Kidney (tissue), 14 donors: ENCODE measurements around the gene ZNF205. TPM values are rescaled to one million over a fixed set of nuclear protein-coding genes. Genes with fewer than 3 reads are reported as not detected.
A peak's percentile ranks its signal among the peaks of the same experiment; 100 is the strongest.

Source experiments
- DNase-seq, 5 donors: peaks; one replicate each; pipeline ENCODE4 v3.0.0-alpha.2; 2013 to 2020
- FAIRE-seq: peaks from 2 replicates; lab custom pipeline; 2012; peaks lifted over from hg19 to GRCh38; lab: Jason Lieb, UNC
- H3K27ac ChIP-seq, 2 donors: one replicate each; pipeline ENCODE4 v1.7.0; 2013; ENCODE audit warnings: low read depth in 2 of 2, low read length in 2 of 2, inconsistent platforms in 1 of 2
- H3K27me3 ChIP-seq: one replicate; pipeline ENCODE4 v1.7.1; 2013; ENCODE audit warnings: low read length, inconsistent platforms; ENCODE audit not compliant: control insufficient read depth, insufficient read depth
- H3K36me3 ChIP-seq, 3 donors: one replicate each; pipeline versions ENCODE4 v1.7.0 to v1.7.1; 2013; ENCODE audit warnings: low read length in 3 of 3, control low read depth in 1 of 3, inconsistent platforms in 1 of 3; ENCODE audit not compliant: insufficient read depth in 3 of 3, control insufficient read depth in 2 of 3
- H3K4me1 ChIP-seq, 3 donors: one replicate each; pipeline versions ENCODE4 v1.7.0 to v1.7.1; 2013; ENCODE audit warnings: low read length in 3 of 3, inconsistent platforms in 1 of 3, low read depth in 1 of 3; ENCODE audit not compliant: control insufficient read depth in 2 of 3, insufficient read depth in 2 of 3
- H3K4me3 ChIP-seq, 3 donors: one replicate each; pipeline versions ENCODE4 v1.7.0 to v1.8.1; 2013; ENCODE audit warnings: low read length in 3 of 3, control low read depth in 1 of 3, inconsistent platforms in 1 of 3
- H3K9ac ChIP-seq, 3 donors: one replicate each; pipeline versions ENCODE4 v1.7.0 to v1.7.1; 2013; ENCODE audit warnings: low read length in 3 of 3, control low read depth in 1 of 3, inconsistent platforms in 1 of 3
- H3K9me3 ChIP-seq, 3 donors: one replicate each; pipeline versions ENCODE4 v1.7.0 to v1.7.1; 2013; ENCODE audit warnings: low read length in 3 of 3, control low read depth in 1 of 3, inconsistent platforms in 1 of 3; ENCODE audit not compliant: control insufficient read depth in 2 of 3, insufficient read depth in 1 of 3
- CTCF ChIP-seq: IDR thresholded peaks from 3 replicates; pipeline ENCODE4 v1.5.1; 2012; ENCODE audit warnings: mild to moderate bottlenecking, moderate library complexity, borderline replicate concordance; ENCODE audit not compliant: insufficient read depth; ENCODE audit errors: extremely low read depth
- intact Hi-C: fragments of 100-400 bp; cut with DNase I; formaldehyde crosslinking; loops from one replicate; pipeline ENCODE4 v1.11.1; 2022
- polyA plus RNA-seq: library from polyadenylated mRNA; stranded (reverse); fragments of 350-450 nt; fragmentation: Illumina TruSeq; extraction: RNeasy Lipid Tissue Mini Kit (QIAGEN cat#74804); gene quantifications from one replicate; pipeline ENCODE4 v1.2.3, GENCODE V29; 2014; ENCODE audit warnings: low read depth, low replicate concordance; ENCODE audit not compliant: insufficient read depth
- total RNA-seq: library from RNA; stranded (reverse); fragmentation: NEBNext Ultra II Directional; extraction: Animal tissue kit (Norgen Biotek cat#: 25700); gene quantifications from one replicate; pipeline ENCODE4 v1.2.1, GENCODE V29; 2021
- donor health status: control.
- donor health status: control.
- donor health status: control.
- donor health status: control.
- donor health status: control.
- donor health status: DM: yes; HTN: yes; CAD: no.
- donor health status: Normal renal cell carcinoma (clear cell type).

ZNF205 gene
- total and polyA plus RNA-seq, 2 donors from 2014 or later: 12.7 to 14.1 TPM

- Histone ChIP-seq H3K9me3 (no peaks in the 10 kb centered on the region), H3K36me3 (no peaks in the 10 kb centered on the region), H3K9ac (no peak overlapping the region), H3K4me1 (peaks cover 0 to 4% (median 3%) of the 10 kb centered on the region in 3 donors), H3K27ac (no peak overlapping the region), H3K4me3 (no peak overlapping the region), H3K27me3 (no peaks in the 10 kb centered on the region)
- no peak for TF ChIP-seq CTCF
- FAIRE-seq (no peak), DNase-seq (peak in 1 of 5 donors; percentile 76)
- intact Hi-C loops: no loop called here
Measured at GRCh38 chr16:3088925-3089716, 23.3 kb upstream of the ZNF205 start.

GRCh38 chr16:3089717-3090592 is 22.4 kb upstream of the ZNF205 start:
- no peak for FAIRE-seq
- TF ChIP-seq CTCF: no peak
- Histone ChIP-seq H3K27me3 (no peaks in the 10 kb centered on the region), H3K9me3 (no peaks in the 10 kb centered on the region), H3K4me3 (no peak overlapping the region), H3K36me3 (no peaks in the 10 kb centered on the region), H3K4me1 (peaks cover 0 to 4% (median 3%) of the 10 kb centered on the region in 3 donors), H3K27ac (no peak overlapping the region), H3K9ac (no peak overlapping the region)
- intact Hi-C loops: no loop called here
- peak in 1 of 5 donors; percentile 74 for DNase-seq

- Histone ChIP-seq H3K27ac (no peak overlapping the region), H3K4me1 (peaks cover 0 to 4% (median 3%) of the 10 kb centered on the region in 3 donors), H3K4me3 (no peak overlapping the region), H3K36me3 (no peaks in the 10 kb centered on the region), H3K27me3 (no peaks in the 10 kb centered on the region), H3K9me3 (no peaks in the 10 kb centered on the region), H3K9ac (no peak overlapping the region)
- peak in 1 of 5 donors; percentile 11 for DNase-seq
- no peak for TF ChIP-seq CTCF
- intact Hi-C loops: no loop called here
- no peak for FAIRE-seq
Measured at GRCh38 chr16:3091551-3091950, 20.8 kb upstream of the ZNF205 start.
